GM12878 (cell line): ENCODE data around the gene ANKRD13A. TPM values are rescaled to one million over a fixed set of nuclear protein-coding genes. Genes with fewer than 3 reads are reported as not detected.
A peak's percentile ranks its signal among the peaks of the same experiment; 100 is the strongest.

Experiments used
- BACH1 ChIP-seq: fragments of 450-650 bp; IDR thresholded peaks from 2 replicates; pipeline ENCODE4 v1.6.1; 2017; ENCODE audit warnings: mild to moderate bottlenecking, borderline replicate concordance
- BCLAF1 ChIP-seq: fragments of 450-650 bp; IDR thresholded peaks from 2 replicates; pipeline ENCODE4 v1.6.1; 2017; ENCODE audit warnings: antibody characterized with exemption, mild to moderate bottlenecking, moderate library complexity
- BHLHE40 ChIP-seq, 2 experiments: fragments of 450-650 bp in 1 of 2; IDR thresholded peaks; 2 replicates each; pipeline ENCODE4 v1.6.1; 2011 to 2017; ENCODE audit warnings: low read depth in 2 of 2, borderline replicate concordance in 1 of 2, improper control_type of control experiment in 1 of 2, low read length in 1 of 2, mild to moderate bottlenecking in 1 of 2
- BMI1 ChIP-seq: fragments of 450-650 bp; IDR thresholded peaks from 2 replicates; pipeline ENCODE4 v1.6.1; 2016; ENCODE audit warnings: mild to moderate bottlenecking, moderate library complexity, borderline replicate concordance
- CBFB ChIP-seq: IDR thresholded peaks from 2 replicates; pipeline ENCODE4 v1.6.1; 2016; ENCODE audit warnings: antibody characterized with exemption, low read depth
- IKZF1 ChIP-seq: fragments of 450-650 bp; conservative IDR thresholded peaks from 2 replicates; pipeline ENCODE4 v1.6.1; 2017; ENCODE audit warnings: antibody characterized with exemption, mild to moderate bottlenecking
- JUND ChIP-seq: IDR thresholded peaks from 2 replicates; pipeline ENCODE4 v1.6.1; 2012; ENCODE audit warnings: low read depth, mild to moderate bottlenecking, low read length, improper control_type of control experiment, moderate library complexity
- MYB ChIP-seq: fragments of 150-350 bp; IDR thresholded peaks from 2 replicates; pipeline ENCODE4 v1.6.1; 2014; ENCODE audit warnings: mild to moderate bottlenecking, low read depth, low read length, borderline replicate concordance
- PKNOX1 ChIP-seq: fragments of 450-650 bp; IDR thresholded peaks from 2 replicates; pipeline ENCODE4 v1.6.1; 2016; ENCODE audit warnings: mild to moderate bottlenecking
- SIX5 ChIP-seq: IDR thresholded peaks from 2 replicates; pipeline ENCODE4 v1.6.1; 2011; ENCODE audit warnings: mild to moderate bottlenecking, low read depth, low read length, moderate library complexity; ENCODE audit not compliant: severe bottlenecking
- SKIL ChIP-seq: fragments of 450-650 bp; IDR thresholded peaks from 2 replicates; pipeline ENCODE4 v1.6.1; 2017; ENCODE audit warnings: mild to moderate bottlenecking, low read depth, inconsistent platforms; ENCODE audit not compliant: poor library complexity, severe bottlenecking
- SPI1 ChIP-seq: IDR thresholded peaks from 2 replicates; pipeline ENCODE4 v1.6.1; 2011; ENCODE audit warnings: low read depth, mild to moderate bottlenecking, low read length, moderate library complexity, borderline replicate concordance; ENCODE audit not compliant: insufficient read depth
- SUPT20H ChIP-seq: IDR thresholded peaks from 2 replicates; pipeline ENCODE4 v1.6.1; 2011; ENCODE audit warnings: low read depth, mild to moderate bottlenecking, low read length, moderate library complexity, borderline replicate concordance; ENCODE audit not compliant: control insufficient read depth
- SUZ12 ChIP-seq: fragments of 200-600 bp; sonication (generic); IDR thresholded peaks from one replicate; pipeline ENCODE4 v1.6.1; 2018; ENCODE audit warnings: antibody characterized with exemption, mild to moderate bottlenecking; ENCODE audit not compliant: unreplicated experiment
- TCF3 ChIP-seq: IDR thresholded peaks from 2 replicates; pipeline ENCODE4 v1.6.1; 2012; ENCODE audit warnings: low read depth, mild to moderate bottlenecking, low read length, borderline replicate concordance; ENCODE audit not compliant: insufficient read depth
- WRNIP1 ChIP-seq: IDR thresholded peaks from 2 replicates; pipeline ENCODE4 v1.6.1; 2011; ENCODE audit warnings: low read depth, low read length, improper control_type of control experiment, borderline replicate concordance
- YBX1 ChIP-seq: fragments of 450-650 bp; IDR thresholded peaks from 2 replicates; pipeline ENCODE4 v1.6.1; 2016; ENCODE audit warnings: antibody characterized with exemption
- ZNF622 ChIP-seq: fragments of 450-650 bp; IDR thresholded peaks from 2 replicates; pipeline ENCODE4 v1.6.1; 2017; ENCODE audit warnings: mild to moderate bottlenecking, inconsistent platforms
- ZNF687 ChIP-seq: fragments of 450-650 bp; IDR thresholded peaks from 2 replicates; pipeline ENCODE4 v1.6.1; 2017; ENCODE audit warnings: mild to moderate bottlenecking, moderate library complexity
- polyA plus RNA-seq, 11 experiments: library from polyadenylated mRNA; depleted of rRNA in 4 of 11; unstranded in 6 of 11; stranded (reverse) in 5 of 11; fragments of >200 nt; fragmentation: Nextera tagmentation in 4 of 11; fragmentation: Illumina TruSeq in 1 of 11; extraction: Ambion mirVana in 4 of 11; extraction: Trizol in 1 of 11; gene quantifications; 1 replicate in 1 of 11; 2 replicates in 10 of 11; pipeline versions ENCODE4 v1.2.1 to v1.2.3, GENCODE V29; 2011 to 2016; ENCODE audit warnings: inconsistent platforms in 2 of 11, missing spikeins in 2 of 11, low read depth in 1 of 11
- total RNA-seq, 4 experiments: library from RNA; depleted of rRNA in 3 of 4; stranded (reverse); fragments of >200 nt in 3 of 4; fragmentation: Illumina TruSeq in 1 of 4; extraction: Trizol in 1 of 4; gene quantifications; 2 replicates each; pipeline versions ENCODE4 v1.2.1 to v1.2.3, GENCODE V29; 2013 to 2021

The ANKRD13A gene
- total and polyA plus RNA-seq, 10 of the 15 experiments (the other 5 are each of a cell fraction or from before 2014, with no cell fraction given) = 10.2 to 93.4 (median 76.5) TPM

GRCh38 chr12:109998904-109999648 lies at the start of gene ANKRD13A (continued):
- TF ChIP-seq PKNOX1 (peak; percentile 81), SUPT20H (no peak), BMI1 (no peak), WRNIP1 (no peak), YBX1 (no peak), JUND (peak; percentile 100), CBFB (peak; percentile 74; the same call in 1 of the 2 replicates), SPI1 (peak; percentile 93), BACH1 (peak; percentile 90), BCLAF1 (peak; percentile 100), BHLHE40 (IDR thresholded peaks at IDR 0.05; ENCODE audit: borderline replicate concordance in 1 of 2, low read depth in 2 of 2, low read length in 1 of 2) (peak; percentile 99 to 100), IKZF1 (peak; percentile 89), ZNF622 (no peak), SIX5 (peak; percentile 87), SUZ12 (no peak), MYB (0 out of 2 replicates have a peak, but pooled peaks have one; percentile 34), ZNF687 (peak; percentile 50), SKIL (peak; percentile 99), TCF3 (0 out of 2 replicates have a peak, but pooled peaks have one; percentile 27)
